Retina (tissue), 1 donor: ENCODE data around the gene FANCE.

Experiments used
- DNase-seq: peaks from one replicate; pipeline ENCODE4 v3.0.0-alpha.2; 2016

Gene FANCE

GRCh38 chr6:35468980-35469750, 17.0 kb downstream of the FANCE start:
- DNase-seq: peak; percentile 44

GRCh38 chr6:35469751-35470662, 17.9 kb downstream of the FANCE start:
- no peak for DNase-seq

GRCh38 chr6:35470663-35471120, 18.6 kb downstream of the FANCE start:
- DNase-seq: no peak

GRCh38 chr6:35471836-35472345, 19.8 kb downstream of the FANCE start:
- no peak for DNase-seq

- no peak for DNase-seq
Measured at GRCh38 chr6:35473075-35473849, 21.1 kb downstream of the FANCE start.

GRCh38 chr6:35473850-35474130, 21.7 kb downstream of the FANCE start:
- DNase-seq: no peak

GRCh38 chr6:35474131-35474941, 22.2 kb downstream of the FANCE start:
- no peak for DNase-seq

GRCh38 chr6:35474942-35475570, 22.9 kb downstream of the FANCE start:
- no peak for DNase-seq

- DNase-seq: no peak
Measured at GRCh38 chr6:35475573-35475972, 23.4 kb downstream of the FANCE start.

- DNase-seq: no peak
Measured at GRCh38 chr6:35476004-35476403, 23.9 kb downstream of the FANCE start.

GRCh38 chr6:35477028-35477427, 24.9 kb downstream of the FANCE start:
- no peak for DNase-seq

GRCh38 chr6:35477551-35478179, 25.5 kb downstream of the FANCE start:
- no peak for DNase-seq

GRCh38 chr6:35478259-35478658, 26.1 kb downstream of the FANCE start:
- no peak for DNase-seq

- no peak for DNase-seq
Measured at GRCh38 chr6:35480176-35480575, 28.0 kb downstream of the FANCE start.

- no peak for DNase-seq
Measured at GRCh38 chr6:35481226-35481625, 29.1 kb downstream of the FANCE start.

GRCh38 chr6:35483062-35483461, 30.9 kb downstream of the FANCE start:
- no peak for DNase-seq

- DNase-seq: no peak
Measured at GRCh38 chr6:35483490-35483889, 31.4 kb downstream of the FANCE start.

- no peak for DNase-seq
Measured at GRCh38 chr6:35483893-35484645, 31.9 kb downstream of the FANCE start.

- no peak for DNase-seq
Measured at GRCh38 chr6:35484921-35485392, 32.8 kb downstream of the FANCE start.

- no peak for DNase-seq
Measured at GRCh38 chr6:35485402-35485877, 33.3 kb downstream of the FANCE start.
